HepG2 (cell line): ENCODE data around the gene COA3. TPM values are rescaled to one million over a fixed set of nuclear protein-coding genes. Genes with fewer than 3 reads are reported as not detected.

ENCODE experiments used
- ATAC-seq: fragments of 200-7000 bp; cut with Tn5 transposase; 3 replicates; pipeline ENCODE4 v1.9.1; 2020; ENCODE audit warnings: mild to moderate bottlenecking, moderate library complexity
- BruUV-seq: library from RNA; stranded (reverse); fragments of 400-500 nt; replicated peaks from 2 replicates; lab custom pipeline; 2021; lab: Mats Ljungman, UMichigan
- CTCF ChIA-PET: fragments of 300-600 bp; formaldehyde crosslinking; extraction: SDS; loops from one replicate; lab custom pipeline; 2021; ENCODE audit warnings: low total read pairs, inconsistent platforms, low intra/inter-chr PET ratio; lab: Yijun Ruan, JAX
- POLR2A ChIA-PET: fragments of 350-600 bp; sonication (Branson Sonifier 250); formaldehyde crosslinking; loops from one replicate; lab custom pipeline; 2020; ENCODE audit warnings: antibody characterized with exemption, inconsistent platforms; lab: Yijun Ruan, JAX
- DNase-seq: peaks from one replicate; pipeline ENCODE4 v3.0.0-alpha.2; 2015; ENCODE audit warnings: low spot score
- FAIRE-seq: peaks from 3 replicates; lab custom pipeline; 2011; peaks lifted over from hg19 to GRCh38; lab: Jason Lieb, UNC
- H2AFZ ChIP-seq: one replicate; pipeline ENCODE4 v1.6.1; 2011; ENCODE audit warnings: low read length, inconsistent platforms
- H3K27ac ChIP-seq: fragments of 300-600 bp; 3 replicates; pipeline ENCODE4 v1.8.0; 2011; ENCODE audit warnings: mixed run types, mild to moderate bottlenecking, mixed read lengths, low read length, inconsistent platforms; ENCODE audit not compliant: insufficient read depth; ENCODE audit errors: extremely low read length
- H3K27me3 ChIP-seq, 2 experiments: fragments of 200-600 bp in 1 of 2; 2 replicates in 1 of 2; 3 replicates in 1 of 2; pipeline versions ENCODE4 v1.6.0 to v1.8.0; 2011; ENCODE audit warnings: low read length in 2 of 2, mild to moderate bottlenecking in 2 of 2, moderate library complexity in 2 of 2, inconsistent platforms in 1 of 2; ENCODE audit not compliant: insufficient read depth in 2 of 2, control insufficient read depth in 1 of 2
- H3K36me3 ChIP-seq, 2 experiments: fragments of 200-600 bp in 1 of 2; replicated peaks in 1 of 2; 2 replicates in 1 of 2; 3 replicates in 1 of 2; pipeline versions ENCODE4 v1.5.1 to v1.8.0; 2011; ENCODE audit warnings: low read length in 2 of 2, inconsistent platforms in 1 of 2; ENCODE audit not compliant: insufficient read depth in 2 of 2, control insufficient read depth in 1 of 2
- H3K4me1 ChIP-seq: 2 replicates; pipeline ENCODE4 v1.5.1; 2012; ENCODE audit warnings: low read length, inconsistent platforms; ENCODE audit not compliant: insufficient read depth
- H3K4me2 ChIP-seq: 2 replicates; pipeline ENCODE4 v1.6.0; 2011; ENCODE audit warnings: low read depth, low read length, inconsistent platforms
- H3K4me3 ChIP-seq, 3 experiments: fragments of 200-600 bp in 1 of 3; sonication (generic), shearing (Covaris generic) in 1 of 3; replicated peaks in 1 of 3; 2 replicates each; pipeline ENCODE4 v1.5.1; 2011 to 2016; ENCODE audit warnings: low read length in 3 of 3, inconsistent platforms in 2 of 3, low read depth in 2 of 3, mild to moderate bottlenecking in 2 of 3, control low read depth in 1 of 3, mixed read lengths in 1 of 3; ENCODE audit not compliant: insufficient read depth in 1 of 3
- H3K79me2 ChIP-seq: one replicate; pipeline ENCODE4 v1.6.1; 2011; ENCODE audit warnings: low read length, inconsistent platforms; ENCODE audit not compliant: insufficient read depth
- H3K9ac ChIP-seq: 2 replicates; pipeline ENCODE4 v1.6.0; 2011; ENCODE audit warnings: mild to moderate bottlenecking, low read depth, low read length, inconsistent platforms; ENCODE audit not compliant: insufficient read depth
- H3K9me3 ChIP-seq: 2 replicates; pipeline ENCODE4 v1.5.1; 2012; ENCODE audit warnings: mild to moderate bottlenecking, low read length
- H4K20me1 ChIP-seq: 2 replicates; pipeline ENCODE4 v1.6.0; 2011; ENCODE audit warnings: inconsistent platforms, mild to moderate bottlenecking, low read length, moderate library complexity; ENCODE audit not compliant: insufficient read depth
- ARNTL ChIP-seq: sonication (generic); formaldehyde crosslinking; IDR thresholded peaks from 2 replicates; pipeline ENCODE4 v1.4.0; 2020; ENCODE audit warnings: mild to moderate bottlenecking, missing genetic modification reagents
- ASH2L ChIP-seq: fragments of 300-600, 200-600 bp; sonication (generic); IDR thresholded peaks from 2 replicates; pipeline ENCODE4 v1.7.0; 2017; ENCODE audit warnings: low read depth, mild to moderate bottlenecking, moderate library complexity, mixed read lengths, low read length; ENCODE audit not compliant: insufficient read length
- E2F2 ChIP-seq: sonication (generic); formaldehyde crosslinking; IDR thresholded peaks from 2 replicates; pipeline ENCODE4 v1.4.0; 2020; ENCODE audit warnings: missing genetic modification reagents, borderline replicate concordance
- GATAD1 ChIP-seq: IDR thresholded peaks from 2 replicates; pipeline ENCODE4 v1.6.1; 2016; ENCODE audit warnings: missing genetic modification reagents, missing compliant biosample characterization
- HNRNPLL ChIP-seq: fragments of 200-400 bp; formaldehyde crosslinking; IDR thresholded peaks from 2 replicates; pipeline ENCODE4 v1.6.1; 2017; ENCODE audit warnings: mild to moderate bottlenecking, low read depth, low read length; ENCODE audit not compliant: poor library complexity, severe bottlenecking
- KAT7 ChIP-seq: IDR thresholded peaks from 2 replicates; pipeline ENCODE4 v1.6.1; 2018; ENCODE audit warnings: borderline replicate concordance, missing compliant biosample characterization
- SNAPC4 ChIP-seq: sonication (generic); formaldehyde crosslinking; IDR thresholded peaks from 2 replicates; pipeline ENCODE4 v1.4.0; 2020; ENCODE audit warnings: mild to moderate bottlenecking, missing genetic modification reagents
- SOX5 ChIP-seq: IDR thresholded peaks from 2 replicates; pipeline ENCODE4 v1.6.1; 2016; ENCODE audit warnings: borderline replicate concordance
- SP4 ChIP-seq: sonication (generic); formaldehyde crosslinking; IDR thresholded peaks from 2 replicates; pipeline ENCODE4 v1.8.1; 2023; ENCODE audit warnings: mild to moderate bottlenecking, missing genetic modification reagents
- ZNF580 ChIP-seq: IDR thresholded peaks from 2 replicates; pipeline ENCODE4 v1.6.1; 2016; ENCODE audit warnings: low read depth, borderline replicate concordance
- ZNF746 ChIP-seq: sonication (generic); formaldehyde crosslinking; IDR thresholded peaks from 2 replicates; pipeline ENCODE4 v1.8.0; 2022; ENCODE audit warnings: mild to moderate bottlenecking, missing genetic modification reagents
- ZNF75D ChIP-seq: sonication (generic); formaldehyde crosslinking; IDR thresholded peaks from 2 replicates; pipeline ENCODE4 v1.8.1; 2023; ENCODE audit warnings: missing genetic modification reagents, mild to moderate bottlenecking, borderline replicate concordance
- WGBS: methylation state at CpG from one replicate; pipeline ENCODE4 v1.1.6; 2017; ENCODE audit warnings: low lambda C conversion rate; 5-methylcytosine and 5-hydroxymethylcytosine counted together
- in situ Hi-C: cut with HindIII; loops from 2 replicates; pipeline ENCODE4 v1.10.0; 2017; ENCODE audit warnings: low pct_unique_long_range_greater_than_20kb; ENCODE audit not compliant: extremely low pct_ligation_motif_present
- intact Hi-C: fragments of 100-400 bp; cut with micrococcal nuclease; formaldehyde crosslinking; loops from one replicate; pipeline ENCODE4 v1.10.0; 2022; ENCODE audit not compliant: unreplicated experiment
- polyA plus RNA-seq, 8 experiments: library from polyadenylated mRNA; depleted of rRNA in 3 of 8; stranded (reverse) in 7 of 8; unstranded in 1 of 8; fragments of >200 nt; fragmentation: Illumina TruSeq in 4 of 8; extraction: Trizol in 4 of 8; gene quantifications; 2 replicates each; pipeline versions ENCODE4 v1.2.1 to v1.2.3, GENCODE V29; 2011 to 2016; ENCODE audit warnings: low read depth in 4 of 8, missing spikeins in 1 of 8, mixed read lengths in 1 of 8; ENCODE audit not compliant: insufficient read depth in 1 of 8
- total RNA-seq, 5 experiments: library from RNA; depleted of rRNA; stranded (reverse); fragments of >200 nt; fragmentation: Illumina TruSeq; extraction: Trizol; gene quantifications; 2 replicates each; pipeline ENCODE4 v1.2.3, GENCODE V29; 2016; ENCODE audit warnings: low read depth in 1 of 5
- TF ChIP-seq, protein P1 (sequence below): sonication (generic); IDR thresholded peaks from 2 replicates; pipeline ENCODE4 v1.6.1; 2016; ENCODE audit warnings: low read depth, borderline replicate concordance

Gene COA3
- total and polyA plus RNA-seq, 2 of the 13 experiments (the other 11 are each of a cell fraction or from before 2014, with no cell fraction given) = 133 to 202 TPM

DNA sequence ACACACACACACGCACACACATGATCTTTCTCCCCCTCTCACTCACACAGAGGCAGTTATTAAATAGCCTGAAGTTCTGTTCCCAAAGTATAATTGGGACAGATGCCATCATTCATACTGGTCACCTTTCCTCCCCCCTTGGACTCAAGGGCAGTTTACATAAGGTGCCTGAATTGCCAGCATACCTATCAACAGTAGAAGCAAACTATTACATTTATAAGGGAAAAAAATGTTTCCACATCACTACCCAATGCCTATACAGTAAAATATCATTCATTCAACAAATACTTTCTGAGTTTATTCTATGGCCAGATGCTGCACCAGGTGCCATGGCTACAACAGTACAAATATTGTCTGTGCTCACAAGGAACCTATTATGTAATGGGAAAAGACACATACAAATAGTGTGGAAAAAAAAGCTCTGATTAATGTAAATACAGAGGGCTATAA is 6.4 kb upstream of the COA3 start (continued):
- TF ChIP-seq GATAD1 (CRISPR knock-in tag) (0 out of 2 replicates have a peak, but pooled peaks have one; percentile 12), ARNTL (CRISPR knock-in tag) (no peak)
- TF ChIP-seq, protein P1, sequence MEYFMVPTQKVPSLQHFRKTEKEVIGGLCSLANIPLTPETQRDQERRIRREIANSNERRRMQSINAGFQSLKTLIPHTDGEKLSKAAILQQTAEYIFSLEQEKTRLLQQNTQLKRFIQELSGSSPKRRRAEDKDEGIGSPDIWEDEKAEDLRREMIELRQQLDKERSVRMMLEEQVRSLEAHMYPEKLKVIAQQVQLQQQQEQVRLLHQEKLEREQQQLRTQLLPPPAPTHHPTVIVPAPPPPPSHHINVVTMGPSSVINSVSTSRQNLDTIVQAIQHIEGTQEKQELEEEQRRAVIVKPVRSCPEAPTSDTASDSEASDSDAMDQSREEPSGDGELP = peak; percentile 36; the same call in 1 of the 2 replicates

GRCh38 chr17:42803074-42803883 is 4.8 kb upstream of the COA3 start:
- Histone ChIP-seq H3K27ac (peak overlapping the region; percentile 60), H3K4me1 (peaks cover 47% of the 10 kb centered on the region), H3K27me3 (no peaks in the 10 kb centered on the region; a peak in 2 of 5 replicates), H4K20me1 (no peaks in the 10 kb centered on the region), H2AFZ (peak overlapping the region; percentile 20), H3K4me2 (peak overlapping the region; percentile 72), H3K9ac (peak overlapping the region; percentile 31), H3K79me2 (peaks cover 2% of the 10 kb centered on the region), H3K36me3 (no peaks in the 10 kb centered on the region), H3K9me3 (no peaks in the 10 kb centered on the region), H3K4me3 (peak overlapping the region in 2 of 3 experiments; percentile 2 to 8; a peak in 1 of 6 replicates)
- in situ Hi-C loops = no loop called here
- BruUV-seq = no TSS peak
- ATAC-seq = peak; percentile 56
- peak; percentile 84 for FAIRE-seq
- POLR2A ChIA-PET = interaction anchor here (0.7 to 4.3 kb wide), 15 partner anchors 12 to 194 kb away, joined by 3 to 75 read pairs (median 6); partner anchors contain the start of genes BECN1, PSME3, RETREG3 and TUBG1
- DNase-seq = peak; percentile 88
- CTCF ChIA-PET = no interaction called here
- intact Hi-C loops = no loop called here
- WGBS = 0% methylated on average over 2 of the region's 2 CpGs
- TF ChIP-seq SNAPC4 = 0 out of 2 replicates have a peak, but pooled peaks have one; percentile 43
- no peak for TF ChIP-seq HNRNPLL
- peak; percentile 39 for TF ChIP-seq ASH2L
- TF ChIP-seq ZNF746 = no peak
- no peak for TF ChIP-seq KAT7 (CRISPR knock-in tag)
- no peak for TF ChIP-seq SP4
- TF ChIP-seq ZNF75D (CRISPR knock-in tag) = no peak
- no peak for TF ChIP-seq E2F2 (CRISPR knock-in tag)
- TF ChIP-seq ZNF580 = no peak; the same call in 1 of the 2 replicates
- TF ChIP-seq SOX5 (CRISPR knock-in tag) = peak; percentile 68
